GM23248 (cell line): ENCODE data around the gene PRICKLE2. TPM values are rescaled to one million over a fixed set of nuclear protein-coding genes. Genes with fewer than 3 reads are reported as not detected.
A peak's percentile ranks its signal among the peaks of the same experiment; 100 is the strongest.

ENCODE experiments used
- DNase-seq: peaks from one replicate; pipeline ENCODE4 v3.0.0-alpha.2; 2015
- H2AFZ ChIP-seq: fragments of 200-600 bp; sonication (generic); 2 replicates; pipeline ENCODE4 v1.6.1; 2016; ENCODE audit warnings: antibody characterized with exemption
- H3F3A ChIP-seq: fragments of 200-600 bp; sonication (generic); 2 replicates; pipeline ENCODE4 v1.6.1; 2016; ENCODE audit warnings: mild to moderate bottlenecking, antibody characterized with exemption, mixed run types; ENCODE audit not compliant: insufficient read depth
- H3K27ac ChIP-seq: fragments of 200-600 bp; sonication (generic); 2 replicates; pipeline ENCODE4 v1.5.1; 2016; ENCODE audit warnings: mild to moderate bottlenecking
- H3K27me3 ChIP-seq: fragments of 200-600 bp; sonication (generic); replicated peaks from 2 replicates; pipeline ENCODE4 v1.6.1; 2016; ENCODE audit warnings: mild to moderate bottlenecking; ENCODE audit not compliant: insufficient read depth
- H3K36me3 ChIP-seq: fragments of 200-600 bp; sonication (generic); 2 replicates; pipeline ENCODE4 v1.6.1; 2016; ENCODE audit warnings: low read depth, mild to moderate bottlenecking
- H3K4me1 ChIP-seq: fragments of 200-600 bp; sonication (generic); 2 replicates; pipeline ENCODE4 v1.6.1; 2016; ENCODE audit warnings: mild to moderate bottlenecking; ENCODE audit not compliant: insufficient read depth
- H3K4me2 ChIP-seq: fragments of 200-600 bp; sonication (generic); one replicate; pipeline ENCODE4 v1.6.1; 2016; ENCODE audit warnings: mild to moderate bottlenecking; ENCODE audit not compliant: unreplicated experiment
- H3K4me3 ChIP-seq: fragments of 200-600 bp; sonication (generic); 2 replicates; pipeline ENCODE4 v1.5.1; 2016; ENCODE audit warnings: mild to moderate bottlenecking
- H3K79me2 ChIP-seq: fragments of 200-600 bp; sonication (generic); 2 replicates; pipeline ENCODE4 v1.6.1; 2016; ENCODE audit warnings: mild to moderate bottlenecking; ENCODE audit not compliant: insufficient read depth
- H3K9ac ChIP-seq: fragments of 200-600 bp; sonication (generic); 2 replicates; pipeline ENCODE4 v1.6.1; 2016; ENCODE audit warnings: mild to moderate bottlenecking
- H3K9me2 ChIP-seq: fragments of 200-600 bp; sonication (generic); 2 replicates; pipeline ENCODE4 v1.6.1; 2016; ENCODE audit warnings: mixed run types, mild to moderate bottlenecking, moderate library complexity; ENCODE audit not compliant: insufficient read depth
- H3K9me3 ChIP-seq: fragments of 200-600 bp; sonication (generic); one replicate; pipeline ENCODE4 v1.6.1; 2017; ENCODE audit warnings: low read depth
- H4K20me1 ChIP-seq: fragments of 200-600 bp; sonication (generic); 2 replicates; pipeline ENCODE4 v1.6.0; 2016; ENCODE audit not compliant: insufficient read depth
- EZH2 ChIP-seq: fragments of 200-600 bp; sonication (generic); IDR thresholded peaks from 2 replicates; pipeline ENCODE4 v1.6.1; 2018; ENCODE audit warnings: antibody characterized with exemption, mild to moderate bottlenecking; ENCODE audit not compliant: insufficient read depth, poor library complexity, severe bottlenecking
- EZH2phosphoT487 ChIP-seq: fragments of 200-600 bp; sonication (generic); IDR thresholded peaks from 2 replicates; pipeline ENCODE4 v1.6.1; 2018; ENCODE audit warnings: antibody characterized with exemption, moderate library complexity, mild to moderate bottlenecking, low read depth; ENCODE audit not compliant: insufficient read depth
- WGBS, 2 experiments: methylation state at CpG; one replicate each; pipeline ENCODE4 v1.1.6; 2015 to 2017; ENCODE audit warnings: low lambda C conversion rate in 2 of 2, low coverage in 1 of 2; ENCODE audit errors: missing lambda C conversion rate in 2 of 2; 5-methylcytosine and 5-hydroxymethylcytosine counted together
- in situ Hi-C: fragments of 300-500 bp; cut with MboI; formaldehyde crosslinking; loops from 2 replicates; pipeline ENCODE4 v1.15.0; 2020
- polyA plus RNA-seq: library from polyadenylated mRNA; unstranded; fragments of >200 nt; fragmentation: Nextera tagmentation; extraction: Ambion mirVana; gene quantifications from 2 replicates; pipeline ENCODE4 v1.2.1, GENCODE V29; 2016
- total RNA-seq: library from RNA; depleted of rRNA; stranded (reverse); fragments of >200 nt; shearing (Covaris generic); gene quantifications from 2 replicates; pipeline ENCODE4 v1.2.3, GENCODE V29; 2014

Gene PRICKLE2
- total and polyA plus RNA-seq, 2 experiments from 2014 or later = 7.3 to 19.6 TPM

DNA sequence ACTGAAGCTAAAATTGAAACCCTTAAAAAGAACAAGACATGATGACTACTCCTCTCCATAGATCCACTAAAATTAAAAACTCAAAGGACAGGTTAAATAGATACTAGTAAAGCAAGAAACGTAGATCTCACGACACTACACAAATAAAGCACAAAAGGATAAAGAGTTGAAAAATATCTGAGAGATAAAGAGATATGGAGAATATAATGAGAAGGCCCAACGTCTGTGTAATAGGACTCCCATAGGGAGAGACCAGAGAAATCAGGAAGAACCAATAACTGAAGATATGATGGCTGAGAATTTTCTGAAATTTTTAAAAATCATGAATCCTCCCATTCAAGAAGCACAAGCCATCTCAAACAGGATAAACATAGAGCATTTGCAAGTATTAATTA, 45.6 kb upstream of the PRICKLE2 start:
- Histone ChIP-seq H3K9me3 (no peaks in the 10 kb centered on the region), H3F3A (peaks cover 25% of the 10 kb centered on the region), H3K9ac (no peak overlapping the region), H3K27me3 (no peaks in the 10 kb centered on the region), H3K9me2 (no peaks in the 10 kb centered on the region), H3K4me1 (peaks cover under 1% of the 10 kb centered on the region; the same call in 1 of the 2 replicates), H3K27ac (no peak overlapping the region), H4K20me1 (no peaks in the 10 kb centered on the region), H3K4me2 (no peak overlapping the region), H3K79me2 (peaks cover 17% of the 10 kb centered on the region), H3K36me3 (no peaks in the 10 kb centered on the region), H3K4me3 (no peak overlapping the region), H2AFZ (no peak overlapping the region)
- 86 to 89% methylated on average over 3 of the region's 3 CpGs for WGBS, 2 experiments
- no peak for DNase-seq
- TF ChIP-seq EZH2 (no peak), EZH2phosphoT487 (no peak)
- in situ Hi-C loops = loop anchor here (25.0 kb wide), 1 partner anchor 234 kb away; no protein-coding TSS in a partner anchor

DNA sequence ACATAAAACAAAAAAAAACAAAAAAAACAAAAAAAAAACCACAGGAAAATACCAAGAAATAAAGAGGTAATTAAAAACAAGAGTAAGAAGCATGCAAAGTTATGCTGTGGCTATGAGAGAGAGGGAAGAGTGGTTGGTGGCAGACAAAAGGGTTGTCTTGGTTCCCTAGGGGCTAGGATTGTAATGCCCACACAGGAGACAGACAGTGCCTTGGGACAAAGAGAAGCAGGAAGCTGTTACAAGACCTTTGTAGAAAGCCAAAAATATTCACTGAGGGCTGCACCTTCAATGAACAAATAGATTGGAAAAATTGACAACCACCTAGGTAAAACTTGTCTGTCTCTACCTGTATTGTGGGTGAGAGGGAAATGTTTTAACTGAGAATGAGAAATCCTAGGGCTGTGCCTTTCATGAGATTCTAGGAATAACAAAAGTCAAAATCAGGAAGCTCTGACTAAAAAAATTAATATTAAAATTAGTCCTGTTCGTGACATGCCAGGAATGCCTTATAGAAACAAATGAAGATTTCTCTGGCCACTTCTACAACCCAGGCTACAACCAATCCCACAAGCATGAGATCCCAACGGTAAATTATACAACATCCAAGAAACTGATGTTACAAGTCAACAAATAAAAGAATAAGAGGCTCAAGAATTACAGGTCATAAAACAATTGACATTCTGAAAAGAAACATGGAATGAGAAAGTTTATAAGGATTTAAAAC, 45.0 kb upstream of the PRICKLE2 start:
- Histone ChIP-seq H4K20me1 (no peaks in the 10 kb centered on the region), H3K79me2 (peaks cover 22% of the 10 kb centered on the region), H3K4me1 (peaks cover 6% of the 10 kb centered on the region), H3K9me2 (no peaks in the 10 kb centered on the region), H3F3A (peaks cover 30% of the 10 kb centered on the region), H3K27ac (no peak overlapping the region), H3K36me3 (no peaks in the 10 kb centered on the region), H3K9ac (no peak overlapping the region), H2AFZ (no peak overlapping the region), H3K4me3 (no peak overlapping the region), H3K9me3 (no peaks in the 10 kb centered on the region), H3K27me3 (no peaks in the 10 kb centered on the region), H3K4me2 (no peak overlapping the region)
- DNase-seq = no peak
- TF ChIP-seq EZH2 = no peak
- WGBS, 2 experiments = 85 to 90% methylated on average over 2 of the region's 2 CpGs
- in situ Hi-C loops = loop anchor here (25.0 kb wide), 1 partner anchor 233 kb away; no protein-coding TSS in a partner anchor

DNA sequence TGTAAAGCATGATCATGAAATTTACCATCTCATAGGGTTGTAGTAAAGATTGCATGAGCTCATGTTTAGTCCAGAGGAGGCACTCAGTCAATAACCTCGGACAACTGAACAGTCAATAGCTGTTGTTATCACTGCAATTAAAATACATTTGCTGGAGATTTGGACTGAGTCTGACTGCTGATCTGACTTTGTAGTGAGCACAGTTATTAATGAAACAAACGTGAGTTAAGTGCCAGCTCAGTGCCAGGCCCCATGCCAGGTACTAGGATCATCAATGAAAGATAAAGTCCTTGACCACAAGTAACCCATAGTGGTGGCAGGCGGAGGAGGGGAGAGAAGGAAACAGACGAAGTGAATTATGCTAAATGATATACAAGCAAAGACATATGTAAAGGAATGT, 43.7 kb upstream of the PRICKLE2 start:
- H3K9me3 ChIP-seq = no peaks in the 10 kb centered on the region
- TF ChIP-seq EZH2phosphoT487 = no peak
- no peak for TF ChIP-seq EZH2

DNA sequence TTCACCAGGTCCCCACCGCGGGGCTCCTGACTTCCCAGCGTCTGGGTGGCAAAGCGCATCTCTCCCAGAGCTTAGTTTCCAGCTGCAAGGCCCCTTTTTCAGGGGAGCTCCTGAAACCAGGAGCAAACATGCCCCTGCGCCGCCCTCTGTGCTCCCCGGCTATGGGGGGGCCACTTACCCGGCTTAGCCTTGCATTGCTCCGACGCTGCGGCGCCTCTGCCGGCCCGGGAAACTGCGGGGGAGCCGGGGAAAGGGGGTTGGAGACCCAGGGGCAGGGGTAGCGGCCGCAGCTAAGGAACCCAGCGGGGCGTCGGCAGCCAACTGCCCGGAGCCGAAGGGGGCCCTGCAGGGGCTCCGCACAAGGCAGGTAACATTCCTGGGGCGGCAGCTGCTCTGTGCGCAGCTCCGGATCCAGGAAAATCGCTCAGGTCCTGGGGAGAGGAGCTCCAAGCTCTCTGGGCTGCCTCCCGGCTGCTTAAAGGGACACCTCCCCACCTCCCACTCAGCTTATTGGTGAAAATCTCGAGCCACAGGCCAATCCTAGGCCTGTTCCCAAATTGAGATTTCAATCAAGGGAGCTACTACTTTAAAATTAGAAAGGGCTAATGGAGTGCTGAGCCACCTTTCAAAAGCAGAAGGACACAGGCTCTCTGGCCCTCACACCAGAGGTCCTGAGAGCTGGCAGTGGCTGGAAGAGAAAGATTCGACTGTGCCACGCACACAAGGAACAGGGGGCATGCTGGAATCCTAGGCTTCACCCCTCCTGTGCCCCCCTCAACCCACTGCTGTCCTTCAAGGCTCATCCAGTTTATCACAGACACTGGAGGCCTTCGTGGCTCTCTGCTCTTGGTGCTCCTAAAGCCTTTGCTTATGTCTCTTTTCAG, 42.7 kb upstream of the PRICKLE2 start:
- peak; percentile 88 for DNase-seq
- H3K27me3 ChIP-seq = no peaks in the 10 kb centered on the region
- TF ChIP-seq EZH2 (no peak), EZH2phosphoT487 (no peak)
- H3K4me1 ChIP-seq = peaks cover 22% of the 10 kb centered on the region
- H3K36me3 ChIP-seq = no peaks in the 10 kb centered on the region
- 6 to 9% methylated on average over 26 to 32 of the region's 33 CpGs for WGBS, 2 experiments
- H2AFZ ChIP-seq = peak overlapping the region; percentile 72
- H3K9ac ChIP-seq = peak overlapping the region; percentile 89
- H3K27ac ChIP-seq = peak overlapping the region; percentile 82
- no peaks in the 10 kb centered on the region for H3K9me2 ChIP-seq
- H3K9me3 ChIP-seq = no peaks in the 10 kb centered on the region
- H3F3A ChIP-seq = peaks cover 41% of the 10 kb centered on the region
- H3K79me2 ChIP-seq = peaks cover 46% of the 10 kb centered on the region
- peak overlapping the region; percentile 91 for H3K4me3 ChIP-seq
- in situ Hi-C loops = loop anchor here (25.0 kb wide), 1 partner anchor 231 kb away; no protein-coding TSS in a partner anchor
- H4K20me1 ChIP-seq = no peaks in the 10 kb centered on the region
- peak overlapping the region; percentile 94 for H3K4me2 ChIP-seq

More for the DNA sequence above, 43.7 kb upstream of the PRICKLE2 start:
- Histone ChIP-seq H3K79me2 (peaks cover 36% of the 10 kb centered on the region), H3K27me3 (no peaks in the 10 kb centered on the region), H3K9ac (no peak overlapping the region), H3F3A (peaks cover 38% of the 10 kb centered on the region), H3K36me3 (no peaks in the 10 kb centered on the region), H3K9me2 (no peaks in the 10 kb centered on the region), H3K4me3 (no peak overlapping the region), H3K4me2 (no peak overlapping the region), H3K4me1 (peaks cover 20% of the 10 kb centered on the region), H4K20me1 (no peaks in the 10 kb centered on the region), H3K27ac (no peak overlapping the region), H2AFZ (no peak overlapping the region)
- no peak for DNase-seq
- in situ Hi-C loops = loop anchor here (25.0 kb wide), 1 partner anchor 232 kb away; no protein-coding TSS in a partner anchor
- WGBS, 2 experiments = 64 to 71% methylated on average over 4 of the region's 4 CpGs
